HG03066 (cell line): ENCODE data around the gene GGT6.

Experiments used
- ATAC-seq: cut with Tn5 transposase; IDR thresholded peaks from one replicate; pipeline ENCODE4 v1.9.1; 2021; ENCODE audit warnings: low read depth; ENCODE audit not compliant: unreplicated experiment

The GGT6 gene

GRCh38 chr17:4541328-4542002 lies 18.9 kb downstream of the GGT6 start:
- ATAC-seq = no peak

GRCh38 chr17:4540687-4541327 lies 19.6 kb downstream of the GGT6 start:
- ATAC-seq = no peak

- no peak for ATAC-seq
Observed at GRCh38 chr17:4540224-4540651, 20.1 kb downstream of the GGT6 start.

GRCh38 chr17:4539576-4540223 lies 20.7 kb downstream of the GGT6 start:
- no peak for ATAC-seq

- ATAC-seq = no peak
Observed at GRCh38 chr17:4539025-4539424, 21.4 kb downstream of the GGT6 start.

- ATAC-seq = no peak
Observed at GRCh38 chr17:4538236-4539002, 22.0 kb downstream of the GGT6 start.

- no peak for ATAC-seq
Observed at GRCh38 chr17:4537451-4538235, 22.7 kb downstream of the GGT6 start.

- no peak for ATAC-seq
Observed at GRCh38 chr17:4536742-4537411, 23.5 kb downstream of the GGT6 start.

- ATAC-seq = no peak
Observed at GRCh38 chr17:4536259-4536741, 24.1 kb downstream of the GGT6 start.

- ATAC-seq = no peak
Observed at GRCh38 chr17:4535667-4536258, 24.6 kb downstream of the GGT6 start.

- ATAC-seq = no peak
Observed at GRCh38 chr17:4534928-4535666, 25.3 kb downstream of the GGT6 start.

- ATAC-seq = no peak
Observed at GRCh38 chr17:4534515-4534914, 25.9 kb downstream of the GGT6 start.

- no peak for ATAC-seq
Observed at GRCh38 chr17:4533523-4534504, 26.6 kb downstream of the GGT6 start.

- no peak for ATAC-seq
Observed at GRCh38 chr17:4532860-4533522, 27.4 kb downstream of the GGT6 start.

GRCh38 chr17:4531988-4532736 lies 28.2 kb downstream of the GGT6 start:
- ATAC-seq = no peak
